SK-N-SH (cell line): ENCODE data around the gene BCL7C. TPM values are rescaled to one million over a fixed set of nuclear protein-coding genes. Genes with fewer than 3 reads are reported as not detected.

Experiments
- CTCF ChIA-PET: fragments of 300-600, 350-600 bp; formaldehyde crosslinking; extraction: SDS; loops from one replicate; lab custom pipeline; 2021; lab: Yijun Ruan, JAX
- POLR2A ChIA-PET: fragments of 350-600 bp; sonication (Branson Sonifier 250); formaldehyde crosslinking; extraction: SDS; loops from one replicate; lab custom pipeline; 2020; ENCODE audit warnings: antibody characterized with exemption, inconsistent platforms; lab: Yijun Ruan, JAX
- DNase-seq: peaks from one replicate; pipeline ENCODE4 v3.0.0; 2012
- H2AFZ ChIP-seq: fragments of 200-600 bp; sonication (generic); 2 replicates; pipeline ENCODE4 v1.8.1; 2016; ENCODE audit warnings: antibody characterized with exemption, mild to moderate bottlenecking, low read depth
- H3F3A ChIP-seq: fragments of 200-600 bp; sonication (generic); replicated peaks from 2 replicates; pipeline ENCODE3; 2016; ENCODE audit warnings: antibody characterized with exemption, mild to moderate bottlenecking; ENCODE audit not compliant: insufficient read depth
- H3K27ac ChIP-seq, 2 experiments: fragments of 200-500 bp in 1 of 2; fragments of 200-600 bp in 1 of 2; sonication (Bioruptor generic) in 1 of 2; sonication (generic), shearing (Covaris generic) in 1 of 2; 2 replicates each; pipeline versions ENCODE4 v1.5.1 to v1.6.1; 2014 to 2016; ENCODE audit warnings: low read depth in 2 of 2, inconsistent platforms in 1 of 2, low read length in 1 of 2, mild to moderate bottlenecking in 1 of 2, mixed read lengths in 1 of 2
- H3K27me3 ChIP-seq: fragments of 200-600 bp; sonication (generic), shearing (Covaris generic); 2 replicates; pipeline ENCODE4 v1.6.1; 2016; ENCODE audit warnings: mixed run types; ENCODE audit not compliant: insufficient read depth
- H3K36me3 ChIP-seq, 2 experiments: fragments of 200-500 bp in 1 of 2; fragments of 200-600 bp in 1 of 2; sonication (Bioruptor generic) in 1 of 2; sonication (generic) in 1 of 2; replicated peaks in 1 of 2; 2 replicates each; pipeline versions ENCODE3 to v1.5.1; 2014 to 2016; ENCODE audit warnings: low read length in 1 of 2, mild to moderate bottlenecking in 1 of 2; ENCODE audit not compliant: insufficient read depth in 2 of 2, control insufficient read depth in 1 of 2
- H3K4me1 ChIP-seq, 2 experiments: fragments of 200-500 bp in 1 of 2; fragments of 200-600 bp in 1 of 2; sonication (Bioruptor generic) in 1 of 2; sonication (generic), shearing (Covaris generic) in 1 of 2; 2 replicates each; pipeline versions ENCODE4 v1.5.1 to v1.6.1; 2014 to 2016; ENCODE audit warnings: low read depth in 1 of 2, low read length in 1 of 2, mixed run types in 1 of 2; ENCODE audit not compliant: insufficient read depth in 2 of 2, control insufficient read depth in 1 of 2
- H3K4me2 ChIP-seq: fragments of 200-600 bp; sonication (generic), shearing (Covaris generic); 2 replicates; pipeline ENCODE4 v1.6.1; 2017; ENCODE audit warnings: mixed run types
- H3K4me3 ChIP-seq, 2 experiments: fragments of 200-500 bp in 1 of 2; fragments of 200-600 bp in 1 of 2; sonication (Bioruptor generic) in 1 of 2; sonication (generic), shearing (Covaris generic) in 1 of 2; 2 replicates each; pipeline versions ENCODE4 v1.5.1 to v1.8.1; 2014 to 2016; ENCODE audit warnings: low read depth in 2 of 2, inconsistent platforms in 1 of 2, low read length in 1 of 2, mild to moderate bottlenecking in 1 of 2, mixed read lengths in 1 of 2, moderate library complexity in 1 of 2
- H3K79me2 ChIP-seq: fragments of 200-600 bp; sonication (generic); 2 replicates; pipeline ENCODE4 v1.8.1; 2017; ENCODE audit warnings: mild to moderate bottlenecking; ENCODE audit not compliant: insufficient read depth
- H3K9ac ChIP-seq: fragments of 200-600 bp; sonication (generic); 2 replicates; pipeline ENCODE4 v1.6.1; 2017; ENCODE audit warnings: mixed run types
- H3K9me2 ChIP-seq: fragments of 200-600 bp; sonication (generic); 2 replicates; pipeline ENCODE4 v1.6.1; 2017; ENCODE audit warnings: mixed run types
- H3K9me3 ChIP-seq: fragments of 200-600 bp; sonication (generic); 2 replicates; pipeline ENCODE4 v1.6.1; 2017; ENCODE audit warnings: mixed run types, mild to moderate bottlenecking, moderate library complexity
- H4K20me1 ChIP-seq: fragments of 200-600 bp; sonication (generic); 2 replicates; pipeline ENCODE4 v1.6.1; 2017; ENCODE audit warnings: mild to moderate bottlenecking, mixed run types; ENCODE audit not compliant: insufficient read depth
- ELF1 ChIP-seq: IDR thresholded peaks from 2 replicates; pipeline ENCODE4 v1.4.0; 2012
- EP300 ChIP-seq, 2 experiments: IDR thresholded peaks; 2 replicates each; pipeline versions ENCODE4 v1.4.0 to v1.6.1; 2012; ENCODE audit warnings: borderline replicate concordance in 1 of 2, low read depth in 1 of 2, low read length in 1 of 2
- EZH2phosphoT487 ChIP-seq: fragments of 200-600 bp; sonication (generic); IDR thresholded peaks from 2 replicates; pipeline ENCODE4 v1.6.1; 2017; ENCODE audit warnings: low read depth, mixed run types, mild to moderate bottlenecking, antibody characterized with exemption, moderate library complexity, borderline replicate concordance
- GATA2 ChIP-seq: sonication (generic); formaldehyde crosslinking; IDR thresholded peaks from 2 replicates; pipeline ENCODE4 v1.5.0; 2020; ENCODE audit warnings: mild to moderate bottlenecking, missing genetic modification reagents
- MEF2A ChIP-seq: IDR thresholded peaks from 2 replicates; pipeline ENCODE4 v1.4.0; 2012; ENCODE audit warnings: low read depth, borderline replicate concordance
- MXI1 ChIP-seq: IDR thresholded peaks from 2 replicates; pipeline ENCODE4 v1.6.1; 2012; ENCODE audit warnings: mild to moderate bottlenecking, low read depth, low read length, improper control_type of control experiment
- PBX3 ChIP-seq: IDR thresholded peaks from 2 replicates; pipeline ENCODE4; 2012
- POLR2AphosphoS5 ChIP-seq: IDR thresholded peaks from 2 replicates; pipeline ENCODE4 v1.6.1; 2012; ENCODE audit warnings: low read depth, low read length
- RCOR1 ChIP-seq: fragments of 150-350 bp; IDR thresholded peaks from 2 replicates; pipeline ENCODE4 v1.6.1; 2017; ENCODE audit warnings: antibody characterized with exemption, low read length
- REST ChIP-seq: IDR thresholded peaks from 2 replicates; pipeline ENCODE4 v1.6.1; 2012; ENCODE audit warnings: mild to moderate bottlenecking, low read depth, low read length, moderate library complexity
- SMC3 ChIP-seq: IDR thresholded peaks from 2 replicates; pipeline ENCODE4 v1.6.1; 2012; ENCODE audit warnings: low read depth, low read length, improper control_type of control experiment
- USF1 ChIP-seq: IDR thresholded peaks from 2 replicates; pipeline ENCODE4 v1.4.0; 2012; ENCODE audit warnings: low read depth, borderline replicate concordance
- ZBTB33 ChIP-seq: IDR thresholded peaks from 2 replicates; pipeline ENCODE4 v1.4.0; 2012; ENCODE audit warnings: low read depth, borderline replicate concordance
- WGBS: methylation state at CpG from one replicate; pipeline ENCODE4 v1.1.6; 2017; ENCODE audit warnings: low lambda C conversion rate; 5-methylcytosine and 5-hydroxymethylcytosine counted together
- polyA plus RNA-seq, 3 experiments: library from polyadenylated mRNA; depleted of rRNA; stranded (reverse); fragments of >200 nt; gene quantifications; 2 replicates each; pipeline ENCODE4 v1.2.3, GENCODE V29; 2012

BCL7C gene
- polyA plus RNA-seq, 1 of the 3 experiments (the other 2 are of a cell fraction), result 56.3 TPM

- ChIA-PET POLR2A (no interaction called here), CTCF (interaction anchor here (1.0 to 7.4 kb wide), 5 partner anchors 13 to 76 kb away, joined by 3 to 48 read pairs (median 6); no protein-coding TSS in a partner anchor)
- peaks cover 0 to 12% of the 10 kb centered on the region in 2 experiments; a peak in 1 of 4 replicates for H3K4me1 ChIP-seq
- DNase-seq, result no peak
- H3F3A ChIP-seq, result peaks cover 16% of the 10 kb centered on the region
- no peaks in the 10 kb centered on the region for H3K27me3 ChIP-seq
- WGBS, result 46% methylated on average over 4 of the region's 6 CpGs
- peak overlapping the region in 1 of 2 experiments; percentile 88; a peak in 1 of 4 replicates for H3K27ac ChIP-seq
- H2AFZ ChIP-seq, result peak overlapping the region; percentile 31; the same call in 1 of the 2 replicates
- H3K36me3 ChIP-seq, result peaks cover 3 to 7% of the 10 kb centered on the region in 2 experiments
- H3K9me3 ChIP-seq, result no peaks in the 10 kb centered on the region
- H3K4me2 ChIP-seq, result peak overlapping the region; percentile 88
- TF ChIP-seq MXI1, result no peak; the same call in 1 of the 2 replicates
- TF ChIP-seq REST, result 0 out of 2 replicates have a peak, but pooled peaks have one; percentile 12
- H3K9ac ChIP-seq, result no peak overlapping the region
- peak overlapping the region; percentile 72 to 80; a peak in 3 of 4 replicates for H3K4me3 ChIP-seq
- no peaks in the 10 kb centered on the region for H3K9me2 ChIP-seq
- H3K79me2 ChIP-seq, result peaks cover 14% of the 10 kb centered on the region
- no peaks in the 10 kb centered on the region for H4K20me1 ChIP-seq
Measured at GRCh38 chr16:30921459-30921747, 27.5 kb upstream of the BCL7C start.

- Histone ChIP-seq H3K4me3 (no peak overlapping the region), H2AFZ (no peak overlapping the region), H3K9me2 (no peaks in the 10 kb centered on the region), H3K27me3 (no peaks in the 10 kb centered on the region), H3K9ac (no peak overlapping the region), H3K36me3 (peaks cover 2 to 3% of the 10 kb centered on the region in 2 experiments), H3K9me3 (no peaks in the 10 kb centered on the region), H3K4me2 (no peak overlapping the region), H3K79me2 (peaks cover 14% of the 10 kb centered on the region), H3K4me1 (peaks cover 0 to 12% of the 10 kb centered on the region in 2 experiments; a peak in 1 of 4 replicates), H3K27ac (no peak overlapping the region), H3F3A (peaks cover 19% of the 10 kb centered on the region), H4K20me1 (no peaks in the 10 kb centered on the region)
- CTCF ChIA-PET, result interaction anchor here (1.0 to 7.4 kb wide), 5 partner anchors 13 to 75 kb away, joined by 3 to 48 read pairs (median 6); no protein-coding TSS in a partner anchor
- whole genome bisulfite sequencing, result 100% methylated on average over 2 of the region's 2 CpGs
- no peak for DNase-seq
- POLR2A ChIA-PET, result no interaction called here
- TF ChIP-seq SMC3, result no peak
- TF ChIP-seq MEF2A, result no peak
- no peak for TF ChIP-seq EZH2phosphoT487
- TF ChIP-seq ZBTB33, result no peak
- TF ChIP-seq POLR2AphosphoS5, result no peak
- no peak for TF ChIP-seq GATA2 (CRISPR knock-in tag)
- no peak for TF ChIP-seq ELF1
- no peak for TF ChIP-seq USF1
- TF ChIP-seq PBX3, result no peak
- TF ChIP-seq RCOR1, result no peak
- TF ChIP-seq EP300 (IDR thresholded peaks at IDR 0.05; ENCODE audit: borderline replicate concordance in 1 of 2, low read depth in 1 of 2, low read length in 1 of 2), result no peak
- no peak for TF ChIP-seq REST
Measured at GRCh38 chr16:30920891-30921290, 27.0 kb upstream of the BCL7C start.
